ENCODE results near the gene PGLYRP2.

Gene PGLYRP2

DNA sequence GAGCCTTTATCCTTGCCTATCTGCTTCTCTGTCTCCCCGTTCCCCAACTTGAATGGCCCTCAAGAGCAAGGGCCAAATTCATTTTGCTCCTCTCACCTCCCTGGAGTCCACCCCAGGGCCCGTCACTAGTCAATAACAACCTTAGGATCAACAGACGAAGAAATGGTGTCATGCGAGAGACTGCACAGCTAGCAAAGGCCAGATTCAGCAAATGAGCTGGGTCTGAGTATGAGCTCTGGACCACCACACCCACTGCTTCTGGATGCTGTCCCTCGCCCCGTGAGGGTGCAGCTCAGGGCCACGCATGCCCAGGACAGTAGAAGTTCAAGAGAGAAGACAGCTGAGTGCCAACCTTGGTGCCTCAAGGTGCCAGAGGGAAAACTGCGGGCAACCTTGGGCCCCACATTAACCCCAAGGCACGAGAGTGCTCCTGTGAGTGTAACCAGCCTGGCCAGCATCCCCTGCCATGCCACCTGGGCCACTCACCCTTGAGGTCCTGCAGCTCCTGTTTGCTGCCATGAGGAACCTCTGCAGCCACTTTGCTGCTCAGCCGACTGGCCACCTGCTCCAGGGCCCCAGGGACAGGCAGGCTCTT is 48.7 kb downstream of the PGLYRP2 start:
- no peak for DNase-seq
- Mint-ChIP-seq H3K9me3 (peaks cover 9% of the 10 kb centered on the region), H3K4me3 (peak overlapping the region; percentile 99), H3K27me3 (ENCODE audit: low read depth, poor library complexity) (peaks cover 4% of the 10 kb centered on the region), H3K36me3 (ENCODE audit: low read depth) (peaks cover 26% of the 10 kb centered on the region), H3K4me1 (peaks cover 25% of the 10 kb centered on the region), H3K27ac (peak overlapping the region; percentile 95)
- TF ChIP-seq, protein P1, sequence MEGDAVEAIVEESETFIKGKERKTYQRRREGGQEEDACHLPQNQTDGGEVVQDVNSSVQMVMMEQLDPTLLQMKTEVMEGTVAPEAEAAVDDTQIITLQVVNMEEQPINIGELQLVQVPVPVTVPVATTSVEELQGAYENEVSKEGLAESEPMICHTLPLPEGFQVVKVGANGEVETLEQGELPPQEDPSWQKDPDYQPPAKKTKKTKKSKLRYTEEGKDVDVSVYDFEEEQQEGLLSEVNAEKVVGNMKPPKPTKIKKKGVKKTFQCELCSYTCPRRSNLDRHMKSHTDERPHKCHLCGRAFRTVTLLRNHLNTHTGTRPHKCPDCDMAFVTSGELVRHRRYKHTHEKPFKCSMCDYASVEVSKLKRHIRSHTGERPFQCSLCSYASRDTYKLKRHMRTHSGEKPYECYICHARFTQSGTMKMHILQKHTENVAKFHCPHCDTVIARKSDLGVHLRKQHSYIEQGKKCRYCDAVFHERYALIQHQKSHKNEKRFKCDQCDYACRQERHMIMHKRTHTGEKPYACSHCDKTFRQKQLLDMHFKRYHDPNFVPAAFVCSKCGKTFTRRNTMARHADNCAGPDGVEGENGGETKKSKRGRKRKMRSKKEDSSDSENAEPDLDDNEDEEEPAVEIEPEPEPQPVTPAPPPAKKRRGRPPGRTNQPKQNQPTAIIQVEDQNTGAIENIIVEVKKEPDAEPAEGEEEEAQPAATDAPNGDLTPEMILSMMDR (IDR thresholded peaks at IDR 0.05), result no peak

DNA sequence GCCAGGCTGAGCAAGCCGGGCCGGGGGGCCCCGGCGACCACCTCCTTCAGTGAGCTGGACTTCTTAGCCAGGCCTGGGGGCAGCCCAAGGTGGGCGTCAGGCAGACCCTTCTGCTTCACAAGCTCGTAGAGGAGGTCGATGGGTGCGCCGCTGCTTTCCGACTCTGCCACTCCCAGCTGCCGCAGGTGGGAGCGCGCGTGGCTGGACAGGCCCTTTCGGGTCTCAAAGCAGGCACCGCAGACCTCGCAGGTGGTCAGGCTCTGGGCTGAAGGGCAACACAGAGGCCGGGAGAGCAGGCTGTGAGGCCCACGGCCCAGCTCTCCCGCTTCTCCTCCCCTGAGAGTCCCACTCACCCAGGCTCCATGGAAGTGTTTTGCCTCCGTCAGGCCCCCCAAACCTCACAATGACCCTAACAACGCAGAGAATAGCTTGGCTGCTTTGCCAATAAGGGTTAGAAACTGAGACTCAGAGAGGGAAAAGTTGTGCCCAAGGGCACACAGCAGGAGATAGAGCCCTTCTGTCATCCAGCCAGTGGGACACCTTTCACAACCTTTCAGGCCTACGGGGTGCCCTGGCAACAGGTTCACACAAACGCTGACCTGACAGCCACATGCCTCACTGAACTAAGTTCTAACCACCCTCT is 49.4 kb downstream of the PGLYRP2 start:
- Mint-ChIP-seq H3K27me3 (ENCODE audit: low read depth, poor library complexity) (peaks cover 4% of the 10 kb centered on the region), H3K4me3 (peak overlapping the region; percentile 76), H3K9me3 (peaks cover 9% of the 10 kb centered on the region), H3K4me1 (peaks cover 25% of the 10 kb centered on the region), H3K27ac (no peak overlapping the region), H3K36me3 (ENCODE audit: low read depth) (peaks cover 31% of the 10 kb centered on the region)
- no peak for DNase-seq
- TF ChIP-seq, protein P1 (IDR thresholded peaks at IDR 0.05), result no peak

DNA sequence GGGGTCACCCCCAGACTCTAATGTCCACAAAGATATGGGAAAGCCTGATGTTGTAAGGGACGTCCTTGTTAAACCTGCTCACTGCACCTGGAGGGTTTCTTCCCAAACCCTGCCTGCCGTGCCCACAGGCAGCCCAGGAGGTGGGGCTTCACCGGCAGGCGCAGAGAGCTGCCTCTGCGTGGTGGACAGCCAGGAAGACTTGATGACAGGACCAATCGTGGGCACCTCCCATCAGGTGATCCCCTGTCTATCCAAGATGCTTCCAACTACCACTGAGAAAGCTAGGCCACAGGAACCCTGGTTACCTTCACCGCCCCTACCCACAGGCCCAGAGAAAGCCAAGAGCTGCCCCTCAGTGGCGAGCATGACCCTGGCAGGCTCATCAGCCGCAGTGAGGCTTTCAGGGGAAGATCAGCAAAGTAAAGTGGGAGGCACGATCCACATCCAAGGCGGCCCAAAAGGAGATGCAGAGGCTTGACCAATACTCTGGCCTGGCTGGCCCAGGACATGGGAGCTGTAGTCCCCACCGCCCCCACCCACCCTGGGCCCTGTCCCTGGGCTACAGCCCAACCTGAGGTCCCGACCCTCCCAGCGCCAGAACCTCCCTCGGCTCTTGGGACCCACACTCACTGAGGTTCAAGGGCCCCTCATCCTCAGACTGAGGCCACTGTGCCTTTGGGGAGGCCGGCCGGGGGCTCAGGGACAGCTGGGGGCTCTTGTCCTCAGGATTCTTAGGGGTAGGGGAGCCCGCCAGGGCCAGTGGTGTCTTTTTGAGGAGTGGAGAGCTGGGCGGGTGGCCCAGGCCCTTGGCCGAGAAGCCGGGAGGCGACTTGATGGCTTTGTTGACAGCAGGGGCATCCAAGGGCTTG is 50.1 kb downstream of the PGLYRP2 start:
- Mint-ChIP-seq H3K4me3 (no peak overlapping the region), H3K27me3 (ENCODE audit: low read depth, poor library complexity) (peaks cover 4% of the 10 kb centered on the region), H3K27ac (peak overlapping the region; percentile 36), H3K36me3 (ENCODE audit: low read depth) (peaks cover 34% of the 10 kb centered on the region), H3K9me3 (peaks cover 9% of the 10 kb centered on the region), H3K4me1 (peaks cover 25% of the 10 kb centered on the region)
- TF ChIP-seq, protein P1 (IDR thresholded peaks at IDR 0.05), result no peak
- no peak for DNase-seq

DNA sequence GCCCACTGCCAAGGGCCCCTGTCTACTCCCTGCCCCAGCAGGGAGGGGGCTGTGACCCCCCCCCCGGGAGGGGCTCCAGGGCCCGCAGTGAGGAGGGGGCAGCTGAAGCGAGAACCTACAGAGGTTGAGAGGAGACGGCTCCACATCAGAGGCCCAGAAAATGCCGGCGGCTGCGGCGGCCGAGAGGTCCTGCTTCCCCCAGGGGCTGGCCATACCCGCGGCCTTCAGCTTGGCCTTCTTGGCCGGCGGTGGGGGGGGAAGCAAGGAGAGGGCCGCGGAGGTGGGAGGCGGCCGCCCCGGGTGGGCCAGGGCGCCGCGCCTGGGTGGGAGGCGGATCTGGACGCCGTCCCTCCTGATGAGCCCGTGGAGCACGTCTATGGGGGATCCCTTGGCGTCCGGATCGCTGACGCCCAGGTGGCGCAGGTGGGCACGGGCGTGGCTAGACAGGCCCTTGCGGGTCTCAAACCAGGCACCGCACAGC is 51.3 kb downstream of the PGLYRP2 start:
- peaks cover 5% of the 10 kb centered on the region for H3K27me3 Mint-ChIP-seq (ENCODE audit: low read depth, poor library complexity)
- peaks cover 15% of the 10 kb centered on the region for H3K9me3 Mint-ChIP-seq
- DNase-seq, result no peak
- TF ChIP-seq, protein P1 (IDR thresholded peaks at IDR 0.05), result no peak
- no peak overlapping the region for H3K27ac Mint-ChIP-seq
- no peak overlapping the region for H3K4me3 Mint-ChIP-seq
- peaks cover 46% of the 10 kb centered on the region for H3K36me3 Mint-ChIP-seq (ENCODE audit: low read depth)
- H3K4me1 Mint-ChIP-seq, result peaks cover 20% of the 10 kb centered on the region

DNA sequence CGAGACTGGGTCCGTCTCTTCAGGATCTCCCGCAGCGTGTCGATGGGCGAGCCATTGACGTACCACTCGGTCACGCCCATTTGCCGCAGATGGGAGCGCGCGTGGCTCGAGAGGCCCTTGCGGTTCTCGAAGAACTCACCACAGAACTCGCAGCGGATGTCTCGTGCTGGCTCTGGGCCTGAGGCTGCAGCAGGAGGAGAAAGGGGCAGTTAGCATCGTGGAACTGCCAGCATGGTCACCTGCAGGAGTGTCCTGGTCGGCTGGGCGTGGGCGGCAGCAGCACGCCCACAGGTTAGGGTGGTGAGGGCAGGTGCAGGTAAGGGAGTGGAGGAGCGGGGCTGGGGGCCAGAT is 52.0 kb downstream of the PGLYRP2 start:
- DNase-seq, result no peak
- Mint-ChIP-seq H3K36me3 (ENCODE audit: low read depth) (peaks cover 53% of the 10 kb centered on the region), H3K4me3 (no peak overlapping the region), H3K4me1 (peaks cover 18% of the 10 kb centered on the region), H3K27ac (no peak overlapping the region), H3K9me3 (peaks cover 22% of the 10 kb centered on the region), H3K27me3 (ENCODE audit: low read depth, poor library complexity) (peaks cover 9% of the 10 kb centered on the region)
- TF ChIP-seq, protein P1 (IDR thresholded peaks at IDR 0.05), result no peak
